Activated CD4-positive, alpha-beta T cell treated with anti-CD3 and anti-CD28 coated beads for 1 hour (primary cell): ENCODE results near the gene MAZ.
A peak's percentile ranks its signal among the peaks of the same experiment; 100 is the strongest.
"Not testable (repeated sequence)": the region's sequence is repeated elsewhere in the genome, so short reads cannot be mapped to it uniquely, and the experiment has no call there.

Source experiments
- DNase-seq: peaks from one replicate; pipeline ENCODE4 v3.0.0-alpha.2; 2020

The MAZ gene

DNA sequence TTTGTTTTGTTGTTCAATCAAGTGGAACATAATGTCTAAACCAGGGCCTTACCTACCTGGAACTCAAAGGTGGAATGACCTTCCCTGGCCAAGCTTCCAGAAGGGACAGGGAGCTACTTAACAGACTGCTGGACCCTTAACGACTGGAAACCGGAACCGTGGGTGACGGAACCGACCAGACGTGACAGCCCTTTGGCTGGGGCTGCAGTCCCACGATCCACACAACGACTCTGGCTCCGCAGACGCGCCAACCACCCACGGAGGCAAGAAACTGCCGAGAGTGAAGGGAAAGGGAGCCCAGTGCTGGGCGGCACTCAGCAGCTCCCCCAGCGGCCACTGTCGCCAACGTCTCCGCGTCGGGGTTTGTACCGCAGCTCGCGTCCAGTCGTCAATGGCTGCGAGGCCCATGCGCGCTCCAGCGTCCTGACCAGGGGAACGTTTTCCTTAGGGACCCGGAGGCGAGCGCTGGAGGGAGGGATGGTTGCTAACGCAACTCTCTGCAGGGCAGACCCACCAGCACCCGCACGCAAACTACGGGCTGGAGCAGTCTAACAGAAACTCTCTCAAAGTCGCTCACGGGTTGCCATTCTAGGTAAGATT is 21.3 kb upstream of the MAZ start:
- peak; percentile 61 for DNase-seq

DNA sequence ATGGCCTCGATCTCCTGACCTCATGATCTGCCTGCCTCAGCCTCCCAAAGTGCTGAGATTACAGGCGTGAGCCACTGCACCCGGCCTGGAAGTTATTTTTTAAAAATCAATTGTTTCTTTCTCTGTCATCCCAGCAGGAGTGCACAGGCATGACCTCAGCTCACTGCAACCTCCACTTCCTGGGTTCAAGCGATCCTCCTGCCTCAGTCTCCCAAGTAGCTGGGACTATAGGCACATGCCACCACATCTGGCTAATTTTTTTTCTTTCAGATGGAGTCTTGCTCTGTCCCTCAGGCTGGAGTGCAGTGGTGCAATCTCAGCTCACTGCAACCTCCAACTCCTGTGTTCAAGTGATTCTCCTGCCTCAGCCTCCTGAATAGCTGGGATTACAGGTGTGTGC is 19.2 kb upstream of the MAZ start:
- DNase-seq, result not testable (repeated sequence)

DNA sequence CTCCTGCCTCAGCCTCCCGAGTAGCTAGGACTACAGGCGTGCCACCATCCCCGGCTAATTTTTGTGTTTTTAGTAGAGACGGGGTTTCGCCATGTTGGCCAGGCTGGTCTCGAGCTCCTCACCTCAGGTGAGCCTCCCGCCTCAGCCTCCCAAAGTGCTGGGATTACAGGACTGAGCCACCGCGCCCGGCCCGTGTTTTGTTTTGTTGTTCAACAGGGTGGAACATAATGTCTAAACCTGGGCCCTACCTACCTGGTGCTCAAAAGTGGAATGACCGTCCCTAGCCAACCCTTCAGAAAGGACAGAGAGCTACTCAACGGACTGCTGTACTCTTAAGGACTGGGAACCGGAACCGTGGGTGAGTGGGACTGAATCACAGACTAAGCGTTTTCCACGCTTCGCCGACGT is 16.6 kb upstream of the MAZ start:
- DNase-seq, result no peak

DNA sequence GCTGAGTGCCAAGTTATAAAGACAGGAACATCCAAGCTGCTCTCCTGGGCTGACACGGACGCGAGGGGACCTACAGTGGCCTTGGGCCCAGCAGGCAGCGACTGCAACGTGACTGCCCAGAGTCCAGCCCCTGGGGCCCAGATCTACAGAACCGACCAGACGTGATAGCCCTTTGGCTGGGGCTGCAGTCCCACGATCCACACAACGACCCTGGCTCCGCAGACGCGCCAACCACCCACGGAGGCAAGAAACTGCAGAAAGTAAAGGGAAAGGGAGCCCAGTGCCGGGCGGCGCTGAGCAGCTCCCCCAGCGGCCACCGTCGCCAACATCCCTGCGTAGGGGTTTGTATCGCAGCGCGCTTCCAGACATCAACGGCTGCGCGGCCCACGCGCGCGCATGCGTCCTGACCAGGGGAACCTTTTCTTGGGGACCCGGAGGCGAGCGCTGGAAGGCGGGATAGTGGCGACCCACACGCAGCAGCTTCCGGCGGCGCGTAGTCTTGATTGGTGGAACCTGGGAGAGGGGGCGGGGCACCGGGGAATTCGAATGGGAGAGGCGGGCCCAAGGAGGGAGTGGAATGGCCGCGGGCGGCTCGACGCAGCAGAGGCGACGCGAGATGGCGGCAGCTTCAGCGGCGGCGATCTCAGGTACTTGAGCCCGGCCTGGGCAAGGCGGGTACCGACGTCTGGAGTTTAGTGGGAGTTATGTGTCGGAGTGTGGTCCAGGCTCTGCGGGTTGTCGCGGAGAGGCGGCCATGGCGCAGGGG is 16.0 kb upstream of the MAZ start, which contains the start of gene KIF22:
KIF22 (plus strand) TSS at position 569 of the 766 bp plus-strand sequence; CDS start at position 578, 9 bp downstream.
- DNase-seq, result peak; percentile 100

DNA sequence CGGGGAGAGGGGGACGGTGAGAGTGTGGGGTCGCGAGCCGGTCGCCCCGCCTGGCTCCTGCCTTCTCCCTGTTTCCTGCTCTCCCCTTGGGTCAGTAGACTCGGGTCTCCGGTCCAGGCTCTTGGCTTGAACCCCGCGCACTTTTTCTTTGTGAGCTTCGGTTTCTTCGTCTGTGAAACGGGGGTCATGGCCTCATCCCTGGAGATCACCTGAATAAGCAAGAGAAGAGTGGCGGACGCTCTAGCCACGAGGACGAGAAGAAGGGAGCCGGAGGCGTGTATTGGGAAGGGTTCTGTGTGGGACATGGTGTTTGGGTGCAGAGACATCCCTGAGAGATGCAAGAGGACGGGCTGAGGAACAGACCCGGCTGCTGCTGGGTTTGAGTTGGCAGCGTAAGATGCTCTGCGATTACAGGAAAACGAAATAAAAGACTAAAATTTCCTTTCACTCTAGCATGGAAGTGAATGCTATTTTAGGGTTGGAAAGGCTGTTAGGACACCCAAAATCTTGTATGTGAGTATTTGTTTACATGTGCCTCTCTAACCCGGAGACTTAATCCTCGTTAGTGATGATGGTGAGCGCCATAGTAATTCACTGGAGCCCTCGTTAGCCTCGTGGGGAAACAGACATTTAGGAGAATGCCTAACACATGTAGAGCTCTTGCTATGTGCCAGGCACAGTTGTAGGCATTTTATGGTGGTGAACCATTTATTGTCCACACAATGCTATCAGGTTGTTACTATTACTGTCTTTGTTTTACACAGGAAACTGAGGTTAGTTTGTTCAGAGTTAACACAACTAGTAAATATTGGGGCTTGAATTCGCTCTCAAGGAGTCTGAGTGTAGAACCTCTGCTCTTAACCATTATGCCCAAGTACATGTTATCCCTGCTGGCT is 15.1 kb upstream of the MAZ start:
- no peak for DNase-seq

DNA sequence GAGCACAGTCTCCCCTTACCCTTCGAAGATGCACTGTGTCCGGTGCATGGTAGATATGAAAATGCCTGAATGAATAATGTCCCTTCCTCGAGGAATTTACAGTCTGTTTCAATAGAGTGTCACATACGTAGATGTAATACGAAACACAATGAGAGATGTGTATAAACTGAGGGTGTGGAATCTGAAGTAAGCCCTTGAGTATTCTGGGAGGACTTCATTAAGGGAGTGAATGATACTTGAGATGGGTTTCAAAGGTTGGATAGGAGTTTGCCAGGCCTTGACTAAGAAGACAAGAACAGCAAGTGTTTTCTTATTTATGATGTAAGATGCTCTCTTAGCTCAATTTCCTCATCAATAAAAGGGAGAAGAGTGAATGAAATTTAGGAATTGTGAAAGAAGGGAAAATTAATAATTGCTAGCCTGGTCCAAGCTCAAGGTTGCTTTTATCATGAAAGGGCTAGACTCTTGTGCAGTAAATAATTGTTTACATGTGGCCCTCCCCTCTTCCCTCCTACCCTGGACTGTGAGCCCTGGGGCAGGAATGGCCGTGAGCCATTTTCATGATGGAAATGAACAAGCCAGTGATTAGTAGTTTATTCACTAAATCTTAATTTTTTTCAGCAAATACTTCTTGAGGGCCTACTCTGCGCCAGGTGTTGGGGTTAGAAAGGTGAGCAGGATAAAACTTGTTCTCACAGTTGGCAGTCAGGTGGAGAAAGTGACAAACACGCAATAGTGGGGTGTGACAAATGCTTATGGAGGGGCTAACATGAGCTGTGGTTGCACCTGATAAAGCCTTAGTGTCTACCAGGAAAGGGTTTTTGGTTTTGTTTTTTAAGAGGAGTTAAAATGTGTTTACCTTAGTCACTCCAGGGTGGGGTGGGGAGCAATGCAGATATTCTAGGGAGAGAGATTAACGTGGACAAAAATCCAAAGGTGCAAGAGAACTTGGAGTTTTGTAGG is 14.2 kb upstream of the MAZ start:
- no peak for DNase-seq

DNA sequence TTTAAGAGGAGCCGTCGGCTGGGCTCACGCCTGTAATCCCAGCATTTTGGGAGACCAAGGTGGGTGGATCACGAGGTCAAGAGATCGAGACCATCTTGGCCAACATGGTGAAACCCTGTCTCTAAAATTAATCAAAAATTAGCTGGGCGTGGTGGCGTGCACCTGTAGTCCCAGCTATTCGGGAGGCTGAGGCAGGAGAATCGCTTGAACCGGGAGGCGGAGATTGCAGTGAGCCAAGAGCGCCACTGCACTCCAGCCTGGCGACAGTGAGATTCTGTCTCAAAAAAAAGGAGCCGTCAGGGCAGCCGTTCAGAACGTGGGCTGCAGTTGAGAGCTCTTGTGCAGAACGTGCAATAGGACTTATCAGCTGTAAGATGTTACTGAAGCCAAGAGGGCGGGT is 13.2 kb upstream of the MAZ start:
- DNase-seq, result not testable (repeated sequence)

DNA sequence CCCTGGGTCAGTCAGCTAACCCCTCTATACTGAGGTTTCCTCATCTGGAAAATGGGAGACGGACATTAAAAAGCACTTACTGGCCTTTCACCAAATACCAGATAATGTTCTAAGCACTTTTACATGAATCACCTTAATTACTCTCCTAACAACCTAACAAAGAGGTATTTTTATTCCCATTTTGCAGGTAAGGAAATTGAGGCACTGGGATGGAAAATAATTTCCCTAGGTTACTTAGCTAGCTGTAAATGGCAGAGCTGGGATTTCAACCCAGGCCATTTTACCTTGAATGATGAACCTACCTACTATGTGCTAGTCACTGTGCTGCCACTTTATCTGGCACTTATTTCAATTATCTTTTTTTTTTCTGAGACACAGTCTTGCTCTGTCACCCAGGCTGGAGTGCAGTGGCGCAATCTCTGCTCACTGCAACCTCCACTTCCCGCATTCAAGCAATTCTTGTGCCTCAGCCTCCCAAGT is 12.1 kb upstream of the MAZ start:
- DNase-seq, result no peak

DNA sequence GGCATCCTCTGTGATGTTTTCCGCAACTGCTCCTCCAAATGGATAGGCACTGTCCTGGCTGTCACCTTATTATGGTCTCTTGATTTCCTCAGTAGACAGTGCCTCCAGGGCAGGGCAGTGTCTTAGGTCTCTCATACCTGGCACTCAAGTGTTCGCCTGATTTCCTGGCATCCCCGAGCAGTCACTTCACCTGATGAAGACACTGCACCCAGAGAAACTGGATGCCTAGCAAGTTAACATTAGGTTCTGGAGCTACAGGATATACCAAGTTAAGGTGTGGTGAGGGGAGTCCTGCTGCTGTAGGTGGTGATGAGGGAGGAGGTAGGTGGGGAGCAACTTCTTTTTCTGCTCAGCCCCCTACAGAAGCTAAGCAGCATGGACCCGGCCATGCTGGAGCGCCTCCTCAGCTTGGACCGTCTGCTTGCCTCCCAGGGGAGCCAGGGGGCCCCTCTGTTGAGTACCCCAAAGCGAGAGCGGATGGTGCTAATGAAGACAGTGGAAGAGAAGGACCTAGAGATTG is 3.9 kb upstream of the MAZ start:
- no peak for DNase-seq

DNA sequence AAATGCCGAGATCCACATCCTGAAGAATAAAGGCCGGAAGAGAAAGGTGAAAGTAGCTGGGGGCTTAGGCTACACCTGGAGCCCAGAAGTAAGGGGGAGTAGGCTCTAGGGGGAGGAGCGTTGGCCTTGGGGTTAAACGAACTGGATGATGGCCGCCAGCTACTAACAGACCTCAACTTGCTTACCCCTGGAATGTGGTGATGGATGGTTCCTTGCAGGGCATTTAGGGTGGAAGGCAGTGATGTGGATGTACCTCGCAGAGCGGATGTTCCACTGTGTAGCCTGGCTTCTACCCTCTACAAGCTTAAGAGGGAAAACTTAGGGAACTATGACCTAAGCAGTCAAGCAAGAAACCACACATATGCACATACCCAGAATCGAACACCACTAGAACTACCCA is 2.3 kb upstream of the MAZ start:
- DNase-seq, result no peak

DNA sequence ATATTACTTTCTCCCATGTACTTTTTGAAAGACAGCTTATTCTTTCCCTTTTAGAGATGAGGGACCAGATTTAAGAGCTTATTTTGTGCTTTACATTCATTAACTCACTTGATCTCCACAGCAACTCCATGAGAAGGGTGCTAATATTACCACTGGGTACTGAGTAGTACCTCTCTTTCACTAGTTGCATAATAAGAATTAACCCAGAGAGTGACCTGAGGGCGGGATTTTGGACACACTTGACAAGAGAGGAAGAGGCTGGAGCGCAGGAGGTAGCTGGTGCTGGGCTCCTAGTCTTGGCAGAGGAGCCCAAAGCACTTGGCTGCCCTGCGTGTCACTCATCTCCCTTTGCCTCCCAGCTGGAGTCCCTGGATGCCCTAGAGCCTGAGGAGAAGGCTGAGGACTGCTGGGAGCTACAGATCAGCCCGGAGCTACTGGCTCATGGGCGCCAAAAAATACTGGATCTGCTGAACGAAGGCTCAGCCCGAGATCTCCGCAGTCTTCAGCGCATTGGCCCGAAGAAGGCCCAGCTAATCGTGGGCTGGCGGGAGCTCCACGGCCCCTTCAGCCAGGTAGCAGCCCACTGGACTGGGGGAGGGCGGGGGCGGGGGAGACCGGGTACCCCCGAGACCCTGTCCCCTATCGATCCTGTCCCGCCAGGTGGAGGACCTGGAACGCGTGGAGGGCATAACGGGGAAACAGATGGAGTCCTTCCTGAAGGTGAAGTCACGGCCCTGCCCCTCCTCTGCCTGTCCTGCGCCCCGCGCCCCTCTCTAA is 1.7 kb upstream of the MAZ start:
- no peak for DNase-seq

DNA sequence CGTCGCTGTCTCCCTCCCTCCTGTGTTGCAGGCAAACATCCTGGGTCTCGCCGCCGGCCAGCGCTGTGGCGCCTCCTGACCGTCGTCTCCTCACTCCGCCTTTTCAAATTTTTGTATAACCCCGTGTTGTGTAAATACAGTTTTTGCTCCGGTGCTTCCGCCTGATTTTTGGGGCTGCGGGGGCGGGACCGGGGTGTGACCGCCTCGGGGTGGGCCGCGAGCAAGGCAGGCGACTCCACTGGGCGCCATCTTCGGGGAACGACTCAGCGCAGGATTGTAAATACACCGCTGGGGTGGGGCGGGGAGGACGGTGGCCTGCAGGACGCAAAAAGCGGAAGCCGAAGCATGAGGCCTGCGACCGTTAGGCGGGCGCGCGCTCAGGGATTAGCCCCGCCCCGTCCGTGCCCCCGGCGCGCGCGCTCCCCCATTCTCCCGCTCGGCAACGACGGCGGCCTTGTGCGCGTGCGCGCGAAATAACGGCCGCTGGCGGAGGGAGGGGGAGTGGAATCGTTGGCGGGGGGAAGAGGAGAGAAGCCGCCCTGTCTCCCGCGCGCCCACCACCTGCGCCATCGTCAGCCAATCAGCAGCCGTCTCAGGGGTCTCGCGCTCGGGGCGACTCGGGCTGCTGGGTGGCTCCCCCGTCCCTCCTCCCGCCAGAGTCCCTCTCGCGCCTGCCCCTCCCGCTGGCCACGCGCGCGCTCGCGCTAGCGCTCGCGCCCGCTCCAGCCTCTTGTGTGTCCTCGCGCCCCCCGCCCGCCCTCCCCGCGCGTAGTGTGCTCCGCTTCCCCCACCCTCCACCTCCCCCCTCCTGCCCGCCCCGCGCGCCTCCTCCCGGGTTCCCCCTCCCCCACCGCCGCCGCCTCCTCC is 864 bp upstream of the MAZ start:
- DNase-seq, result peak; percentile 97

DNA sequence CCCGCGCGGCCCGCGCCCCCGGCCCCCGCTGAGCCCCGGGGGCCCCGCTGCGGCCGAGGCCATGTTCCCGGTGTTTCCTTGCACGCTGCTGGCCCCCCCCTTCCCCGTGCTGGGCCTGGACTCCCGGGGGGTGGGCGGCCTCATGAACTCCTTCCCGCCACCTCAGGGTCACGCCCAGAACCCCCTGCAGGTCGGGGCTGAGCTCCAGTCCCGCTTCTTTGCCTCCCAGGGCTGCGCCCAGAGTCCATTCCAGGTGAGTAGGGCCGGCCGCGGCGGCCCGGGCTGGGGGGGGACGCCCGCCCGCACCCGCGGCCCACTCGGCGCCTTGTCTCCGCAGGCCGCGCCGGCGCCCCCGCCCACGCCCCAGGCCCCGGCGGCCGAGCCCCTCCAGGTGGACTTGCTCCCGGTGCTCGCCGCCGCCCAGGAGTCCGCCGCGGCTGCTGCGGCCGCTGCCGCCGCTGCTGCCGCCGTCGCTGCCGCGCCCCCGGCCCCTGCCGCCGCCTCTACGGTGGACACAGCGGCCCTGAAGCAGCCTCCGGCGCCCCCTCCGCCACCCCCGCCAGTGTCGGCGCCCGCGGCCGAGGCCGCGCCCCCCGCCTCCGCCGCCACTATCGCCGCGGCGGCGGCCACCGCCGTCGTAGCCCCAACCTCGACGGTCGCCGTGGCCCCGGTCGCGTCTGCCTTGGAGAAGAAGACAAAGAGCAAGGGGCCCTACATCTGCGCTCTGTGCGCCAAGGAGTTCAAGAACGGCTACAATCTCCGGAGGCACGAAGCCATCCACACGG is 504 bp downstream of the MAZ start:
- DNase-seq, result no peak

DNA sequence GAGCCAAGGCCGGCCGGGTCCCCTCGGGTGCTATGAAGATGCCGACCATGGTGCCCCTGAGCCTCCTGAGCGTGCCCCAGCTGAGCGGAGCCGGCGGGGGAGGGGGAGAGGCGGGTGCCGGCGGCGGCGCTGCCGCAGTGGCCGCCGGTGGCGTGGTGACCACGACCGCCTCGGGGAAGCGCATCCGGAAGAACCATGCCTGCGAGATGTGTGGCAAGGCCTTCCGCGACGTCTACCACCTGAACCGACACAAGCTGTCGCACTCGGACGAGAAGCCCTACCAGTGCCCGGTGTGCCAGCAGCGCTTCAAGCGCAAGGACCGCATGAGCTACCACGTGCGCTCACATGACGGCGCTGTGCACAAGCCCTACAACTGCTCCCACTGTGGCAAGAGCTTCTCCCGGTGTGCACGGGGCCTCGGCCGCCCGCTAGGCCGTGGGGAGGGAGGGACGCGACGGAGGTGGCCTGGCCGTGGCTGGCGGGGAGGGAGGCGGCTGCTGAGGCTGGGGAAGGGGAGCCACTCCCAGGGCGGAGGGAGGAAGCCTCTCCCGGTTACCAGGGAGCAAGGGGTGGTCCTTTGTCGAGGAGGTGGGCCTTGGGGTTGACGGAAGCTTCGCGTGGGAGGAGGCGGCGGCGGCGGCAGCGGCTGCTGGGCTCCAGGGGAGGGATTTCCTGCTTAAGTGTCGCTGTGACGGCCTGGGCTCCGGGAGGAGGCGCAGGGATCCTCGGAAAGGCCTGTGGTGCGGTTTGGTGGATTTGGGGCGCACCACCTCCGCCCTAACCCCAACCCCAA is 1.3 kb downstream of the MAZ start:
- peak; percentile 78 for DNase-seq

DNA sequence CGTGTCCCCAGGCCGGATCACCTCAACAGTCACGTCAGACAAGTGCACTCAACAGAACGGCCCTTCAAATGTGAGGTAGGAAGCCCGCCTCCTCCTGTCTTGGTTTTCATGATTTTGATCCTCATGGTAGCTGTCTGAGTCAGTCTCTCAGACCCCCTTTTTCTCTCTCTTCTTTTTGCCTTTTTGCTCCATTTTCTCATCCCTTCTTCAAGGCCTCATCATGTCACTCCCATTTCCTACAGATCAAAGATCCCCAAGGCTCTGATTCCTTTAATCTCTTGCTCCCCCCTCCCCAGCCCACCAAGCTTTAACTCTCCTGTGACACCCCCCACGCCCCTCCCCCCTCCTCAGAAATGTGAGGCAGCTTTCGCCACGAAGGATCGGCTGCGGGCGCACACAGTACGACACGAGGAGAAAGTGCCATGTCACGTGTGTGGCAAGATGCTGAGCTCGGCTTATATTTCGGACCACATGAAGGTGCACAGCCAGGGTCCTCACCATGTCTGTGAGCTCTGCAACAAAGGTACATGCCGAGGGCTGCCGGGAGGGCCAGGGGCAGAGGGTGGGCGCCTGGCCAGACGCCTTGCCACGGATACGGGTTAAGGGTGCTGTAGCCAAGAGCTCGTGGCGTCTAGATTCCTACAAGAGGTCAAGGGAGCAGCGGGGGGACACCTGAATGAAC is 2.0 kb downstream of the MAZ start:
- DNase-seq, result no peak

DNA sequence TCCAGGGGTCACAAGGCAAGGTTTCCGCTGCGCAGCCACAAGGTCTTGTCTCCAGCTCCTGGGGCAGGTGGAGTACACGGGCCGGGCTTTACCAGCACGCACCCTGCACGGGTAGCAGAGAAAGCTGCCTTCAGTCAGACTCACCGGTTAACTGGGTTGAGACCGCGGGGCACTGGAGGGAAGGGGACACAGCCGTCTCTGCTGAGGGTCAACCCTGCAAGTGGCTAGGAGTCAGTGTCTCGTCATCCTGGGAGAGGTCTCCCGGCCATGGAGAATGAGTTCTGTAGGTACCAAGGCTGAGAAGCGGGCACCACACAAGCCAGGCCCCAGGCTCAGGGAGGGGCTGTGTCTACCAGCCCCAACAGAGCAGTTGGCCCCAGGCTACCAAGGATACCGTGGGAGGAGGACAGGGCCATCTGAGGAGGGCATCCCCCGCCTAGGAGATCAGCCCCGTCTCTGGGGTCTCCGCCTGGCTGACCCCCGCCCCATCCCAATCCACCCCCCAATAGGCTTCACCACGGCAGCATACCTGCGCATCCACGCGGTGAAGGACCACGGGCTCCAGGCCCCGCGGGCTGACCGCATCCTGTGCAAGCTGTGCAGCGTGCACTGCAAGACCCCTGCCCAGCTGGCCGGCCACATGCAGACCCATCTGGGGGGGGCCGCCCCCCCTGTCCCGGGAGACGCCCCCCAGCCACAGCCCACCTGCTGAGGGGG is 2.9 kb downstream of the MAZ start:
- no peak for DNase-seq
